ENCODE data around the gene NOSTRIN. TPM values are rescaled to one million over a fixed set of nuclear protein-coding genes. Genes with fewer than 3 reads are reported as not detected.

NOSTRIN gene
- total and polyA plus RNA-seq, 2 experiments from 2014 or later: 0.92 to 2.9 TPM

DNA sequence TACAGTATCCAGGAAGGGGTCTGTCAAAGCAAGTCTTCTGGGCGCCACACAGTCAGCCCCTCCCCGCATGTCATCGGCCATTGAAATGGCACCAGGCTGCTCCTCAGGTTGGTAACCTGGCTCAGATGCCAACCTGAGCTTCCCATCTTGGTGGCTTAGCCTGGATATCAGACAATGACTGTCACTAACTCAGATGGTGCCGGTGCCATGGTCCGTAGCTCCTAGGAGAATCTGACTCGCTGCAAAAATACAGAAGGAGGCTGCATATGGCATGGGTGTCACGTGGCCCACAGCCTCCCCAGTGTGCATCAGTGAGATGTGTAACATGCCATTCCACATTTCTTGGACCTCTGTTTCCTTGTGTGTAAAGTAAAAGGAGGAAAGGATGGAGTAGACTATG, 3.2 kb downstream of the NOSTRIN start:
- H3K9me3 ChIP-seq (ENCODE audit: low read depth): no peaks in the 10 kb centered on the region
- H3K4me1 ChIP-seq (ENCODE audit: low read depth): peaks cover 14% of the 10 kb centered on the region
- H3K36me3 ChIP-seq: no peaks in the 10 kb centered on the region
- H3K27ac ChIP-seq: no peak overlapping the region
- DNase-seq (ENCODE audit: low read depth in 1 of 2, low spot score in 1 of 2): no peak
- no peak for TF ChIP-seq CTCF (IDR thresholded peaks at IDR 0.05; ENCODE audit: low read depth, low read length)
- H3K4me3 ChIP-seq: no peak overlapping the region
- no peaks in the 10 kb centered on the region for H3K27me3 ChIP-seq

- no peak for DNase-seq (ENCODE audit: low read depth in 1 of 2, low spot score in 1 of 2)
- no peaks in the 10 kb centered on the region for H3K27me3 ChIP-seq
- H3K9me3 ChIP-seq (ENCODE audit: low read depth): no peaks in the 10 kb centered on the region
- H3K4me3 ChIP-seq: no peak overlapping the region
- no peak for TF ChIP-seq CTCF (IDR thresholded peaks at IDR 0.05; ENCODE audit: low read depth, low read length)
- no peaks in the 10 kb centered on the region for H3K36me3 ChIP-seq
- H3K4me1 ChIP-seq (ENCODE audit: low read depth): no peaks in the 10 kb centered on the region
- no peak overlapping the region for H3K27ac ChIP-seq
Measured at GRCh38 chr2:168809537-168809936, 7.1 kb downstream of the NOSTRIN start.

GRCh38 chr2:168810235-168810634, 7.8 kb downstream of the NOSTRIN start:
- H3K9me3 ChIP-seq (ENCODE audit: low read depth): no peaks in the 10 kb centered on the region
- DNase-seq (ENCODE audit: low read depth in 1 of 2, low spot score in 1 of 2): no peak
- no peaks in the 10 kb centered on the region for H3K4me1 ChIP-seq (ENCODE audit: low read depth)
- no peaks in the 10 kb centered on the region for H3K36me3 ChIP-seq
- no peak for TF ChIP-seq CTCF (IDR thresholded peaks at IDR 0.05; ENCODE audit: low read depth, low read length)
- no peak overlapping the region for H3K27ac ChIP-seq
- no peak overlapping the region for H3K4me3 ChIP-seq
- no peaks in the 10 kb centered on the region for H3K27me3 ChIP-seq

DNA sequence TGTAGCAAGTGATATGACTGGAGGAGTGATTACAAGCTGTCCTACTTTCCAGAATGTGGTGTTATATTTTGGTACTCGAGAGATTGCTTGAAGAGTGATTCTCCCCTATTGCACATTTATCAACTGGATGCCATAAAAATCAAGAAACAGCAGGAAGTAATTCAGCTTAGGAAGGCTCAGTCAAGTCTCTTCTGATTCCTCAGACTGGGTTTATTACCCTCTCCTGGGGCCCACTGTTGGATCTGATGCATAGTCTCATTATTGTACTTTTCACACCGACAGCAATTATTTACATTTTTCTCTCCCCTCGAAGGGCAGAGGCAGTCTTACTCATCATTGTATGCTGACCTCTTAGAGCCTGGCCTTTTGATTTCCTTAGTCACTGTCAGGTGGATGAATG, 9.3 kb downstream of the NOSTRIN start:
- H3K27ac ChIP-seq: no peak overlapping the region
- no peak for TF ChIP-seq CTCF (IDR thresholded peaks at IDR 0.05; ENCODE audit: low read depth, low read length)
- H3K4me1 ChIP-seq (ENCODE audit: low read depth): no peaks in the 10 kb centered on the region
- no peak for DNase-seq (ENCODE audit: low read depth in 1 of 2, low spot score in 1 of 2)
- H3K4me3 ChIP-seq: no peak overlapping the region
- no peaks in the 10 kb centered on the region for H3K36me3 ChIP-seq
- H3K9me3 ChIP-seq (ENCODE audit: low read depth): no peaks in the 10 kb centered on the region
- H3K27me3 ChIP-seq: no peaks in the 10 kb centered on the region

DNA sequence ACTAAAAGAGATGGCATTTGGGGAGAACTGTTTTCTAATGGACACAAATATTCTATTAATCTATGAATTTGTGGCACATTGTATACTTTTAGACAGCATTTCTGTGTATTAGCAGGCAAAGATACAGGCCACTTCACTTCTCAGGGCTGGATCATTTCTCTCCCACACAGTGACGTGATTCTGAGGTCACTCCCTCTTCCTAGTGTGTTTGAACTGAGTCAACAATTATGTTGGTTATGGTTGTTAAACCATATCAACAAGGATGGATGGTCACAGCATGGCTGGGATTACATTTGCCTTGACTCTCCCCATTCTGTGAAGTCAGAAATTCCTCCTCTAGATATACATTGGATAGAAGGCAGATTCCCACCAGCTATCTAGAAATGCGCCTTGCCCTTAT, 11.6 kb downstream of the NOSTRIN start:
- no peak overlapping the region for H3K27ac ChIP-seq
- no peaks in the 10 kb centered on the region for H3K36me3 ChIP-seq
- no peak for TF ChIP-seq CTCF (IDR thresholded peaks at IDR 0.05; ENCODE audit: low read depth, low read length)
- H3K4me3 ChIP-seq: no peak overlapping the region
- H3K4me1 ChIP-seq (ENCODE audit: low read depth): no peaks in the 10 kb centered on the region
- no peaks in the 10 kb centered on the region for H3K9me3 ChIP-seq (ENCODE audit: low read depth)
- H3K27me3 ChIP-seq: no peaks in the 10 kb centered on the region
- DNase-seq (ENCODE audit: low read depth in 1 of 2, low spot score in 1 of 2): no peak

All from cardiac muscle cell (in vitro differentiated cells and primary cell).